CD8-positive, alpha-beta memory T cell (primary cell): ENCODE measurements around the gene ZP1. TPM values are rescaled to one million over a fixed set of nuclear protein-coding genes. Genes with fewer than 3 reads are reported as not detected.

Experiments
- CTCF ChIA-PET: fragments of 350-600 bp; sonication (Branson Sonifier 250); formaldehyde crosslinking; loops from one replicate; lab custom pipeline; 2021; ENCODE audit warnings: antibody characterized with exemption; lab: Charles Lee
- POLR2A ChIA-PET: fragments of 350-600 bp; sonication (Branson Sonifier 250); formaldehyde crosslinking; loops from one replicate; lab custom pipeline; 2021; ENCODE audit warnings: antibody characterized with exemption; lab: Charles Lee
- DNase-seq, 5 donors: peaks; one replicate each; pipeline versions ENCODE4 v3.0.0 to v3.0.0-alpha.2; 2020 to 2022; ENCODE audit warnings: mixed read lengths in 1 of 5
- H3K27ac ChIP-seq: one replicate; pipeline ENCODE4 v1.7.0; 2013; ENCODE audit warnings: low read depth, mild to moderate bottlenecking, low read length, moderate library complexity
- H3K27me3 ChIP-seq: 2 replicates; pipeline ENCODE4 v1.7.0; 2013; ENCODE audit warnings: low read length, mild to moderate bottlenecking; ENCODE audit not compliant: insufficient read depth, poor library complexity, severe bottlenecking
- H3K36me3 ChIP-seq: 2 replicates; pipeline ENCODE4 v1.7.0; 2013; ENCODE audit warnings: mild to moderate bottlenecking, low read length, moderate library complexity; ENCODE audit not compliant: insufficient read depth
- H3K4me1 ChIP-seq: 2 replicates; pipeline ENCODE4 v1.7.0; 2013; ENCODE audit warnings: mild to moderate bottlenecking, low read length, moderate library complexity; ENCODE audit not compliant: insufficient read depth
- H3K4me3 ChIP-seq: 2 replicates; pipeline ENCODE4 v1.7.0; 2013; ENCODE audit warnings: mild to moderate bottlenecking, low read length
- H3K9me3 ChIP-seq: 2 replicates; pipeline ENCODE4 v1.7.0; 2013; ENCODE audit warnings: mild to moderate bottlenecking, low read length
- H3K27ac Mint-ChIP-seq, 8 donors: one replicate each; pipeline ENCODE4 v1.8.0; 2020 to 2021; ENCODE audit warnings: mixed read lengths in 8 of 8, mild to moderate bottlenecking in 6 of 8, inconsistent platforms in 3 of 8, moderate library complexity in 3 of 8
- H3K27me3 Mint-ChIP-seq, 2 donors: one replicate each; pipeline ENCODE4 v1.8.0; 2020 to 2021; ENCODE audit warnings: mixed read lengths in 2 of 2, mild to moderate bottlenecking in 1 of 2, moderate library complexity in 1 of 2
- H3K36me3 Mint-ChIP-seq, 3 donors: one replicate each; pipeline ENCODE4 v1.8.0; 2020 to 2021; ENCODE audit warnings: mixed read lengths in 3 of 3, inconsistent platforms in 1 of 3, mild to moderate bottlenecking in 1 of 3
- H3K4me1 Mint-ChIP-seq, 3 donors: one replicate each; pipeline ENCODE4 v1.8.0; 2020 to 2021; ENCODE audit warnings: mixed read lengths in 3 of 3, inconsistent platforms in 1 of 3, mild to moderate bottlenecking in 1 of 3
- H3K4me3 Mint-ChIP-seq, 7 donors: one replicate each; pipeline ENCODE4 v1.8.0; 2020 to 2021; ENCODE audit warnings: mixed read lengths in 7 of 7, mild to moderate bottlenecking in 6 of 7, moderate library complexity in 4 of 7, inconsistent platforms in 2 of 7
- H3K9me3 Mint-ChIP-seq, 5 donors: one replicate each; pipeline ENCODE4 v1.8.0; 2020 to 2022; ENCODE audit warnings: mixed read lengths in 5 of 5, mild to moderate bottlenecking in 3 of 5, moderate library complexity in 2 of 5, inconsistent platforms in 1 of 5
- polyA plus RNA-seq: library from polyadenylated mRNA; unstranded; fragments of 300-500 nt; fragmentation: Illumina TruSeq; gene quantifications from one replicate; pipeline ENCODE4 v1.2.3, GENCODE V29; 2021
- total RNA-seq, 2 experiments: library from RNA; stranded (reverse); gene quantifications; one replicate each; pipeline ENCODE4 v1.2.3, GENCODE V29; 2021

Gene ZP1
- total and polyA plus RNA-seq, 3 experiments from 2014 or later = 0.22 TPM; not detected in 2

GRCh38 chr11:60891103-60891741, 23.9 kb downstream of the ZP1 start:
- Histone ChIP-seq H3K27ac (no peak overlapping the region), H3K4me1 (no peaks in the 10 kb centered on the region), H3K4me3 (no peak overlapping the region), H3K36me3 (peaks cover 15% of the 10 kb centered on the region), H3K9me3 (no peaks in the 10 kb centered on the region), H3K27me3 (no peaks in the 10 kb centered on the region)
- no peaks in the 10 kb centered on the region for H3K27me3 Mint-ChIP-seq
- CTCF ChIA-PET = interaction anchor here (0.9 to 4.9 kb wide), 2 partner anchors 24 to 60 kb away, joined by 3 to 64 read pairs; no protein-coding TSS in a partner anchor
- POLR2A ChIA-PET = no interaction called here
- H3K27ac Mint-ChIP-seq = no peak overlapping the region
- H3K9me3 Mint-ChIP-seq = no peaks in the 10 kb centered on the region
- peaks cover 0 to 8% (median 8%) of the 10 kb centered on the region in 3 donors for H3K4me1 Mint-ChIP-seq
- peaks cover 6 to 85% (median 18%) of the 10 kb centered on the region in 3 donors for H3K36me3 Mint-ChIP-seq
- no peak overlapping the region for H3K4me3 Mint-ChIP-seq
- no peak for DNase-seq

- Histone ChIP-seq H3K4me1 (no peaks in the 10 kb centered on the region), H3K9me3 (no peaks in the 10 kb centered on the region), H3K36me3 (peaks cover 53% of the 10 kb centered on the region), H3K27ac (no peak overlapping the region), H3K27me3 (no peaks in the 10 kb centered on the region), H3K4me3 (no peak overlapping the region)
- Mint-ChIP-seq H3K27ac (no peak overlapping the region), H3K4me3 (no peak overlapping the region), H3K9me3 (no peaks in the 10 kb centered on the region), H3K4me1 (peaks cover 0 to 6% (median 4%) of the 10 kb centered on the region in 3 donors), H3K36me3 (peaks cover 16 to 94% (median 18%) of the 10 kb centered on the region in 3 donors), H3K27me3 (no peaks in the 10 kb centered on the region)
- ChIA-PET CTCF (interaction anchor here (2.2 to 2.3 kb wide), 2 partner anchors 9 to 64 kb away, joined by 12 to 13 read pairs; no protein-coding TSS in a partner anchor), POLR2A (no interaction called here)
- no peak for DNase-seq
These were observed 28.3 kb downstream of the ZP1 start for GRCh38 chr11:60895687-60896086.

GRCh38 chr11:60897496-60897895, 30.2 kb downstream of the ZP1 start:
- DNase-seq = no peak
- no peaks in the 10 kb centered on the region for H3K27me3 Mint-ChIP-seq
- peak overlapping the region in 2 of 8 donors; percentile 57 to 75 for H3K27ac Mint-ChIP-seq
- Histone ChIP-seq H3K4me3 (no peak overlapping the region), H3K36me3 (peaks cover 70% of the 10 kb centered on the region), H3K27ac (no peak overlapping the region), H3K9me3 (no peaks in the 10 kb centered on the region), H3K4me1 (no peaks in the 10 kb centered on the region), H3K27me3 (no peaks in the 10 kb centered on the region)
- CTCF ChIA-PET = interaction anchor here (1.2 to 6.0 kb wide), 2 partner anchors 10 to 256 kb away, joined by 3 to 32 read pairs; no protein-coding TSS in a partner anchor
- H3K36me3 Mint-ChIP-seq = peaks cover 16 to 96% (median 20%) of the 10 kb centered on the region in 3 donors
- POLR2A ChIA-PET = no interaction called here
- H3K4me3 Mint-ChIP-seq = no peak overlapping the region
- peaks cover 0 to 5% (median 2%) of the 10 kb centered on the region in 3 donors for H3K4me1 Mint-ChIP-seq
- H3K9me3 Mint-ChIP-seq = no peaks in the 10 kb centered on the region

GRCh38 chr11:60899046-60899936, 31.9 kb downstream of the ZP1 start:
- ChIA-PET CTCF (interaction anchor here (0.6 to 6.0 kb wide), 16 partner anchors 9 to 288 kb away, joined by 3 to 32 read pairs (median 4); partner anchors contain the start of genes TMEM109 and TMEM132A), POLR2A (interaction anchor here (0.8 kb wide), 1 partner anchor 14 kb away, joined by 6 read pairs; the partner anchor contains the start of gene TMEM109)
- Mint-ChIP-seq H3K36me3 (peaks cover 15 to 97% (median 22%) of the 10 kb centered on the region in 3 donors), H3K27ac (peak overlapping the region in 5 of 8 donors; percentile 23 to 61 (median 38)), H3K27me3 (no peaks in the 10 kb centered on the region), H3K4me3 (peak overlapping the region in 1 of 7 donors; percentile 15), H3K9me3 (no peaks in the 10 kb centered on the region), H3K4me1 (peaks cover 9 to 21% (median 10%) of the 10 kb centered on the region in 3 donors)
- Histone ChIP-seq H3K27me3 (no peaks in the 10 kb centered on the region), H3K9me3 (no peaks in the 10 kb centered on the region), H3K27ac (no peak overlapping the region), H3K36me3 (peaks cover 81% of the 10 kb centered on the region), H3K4me1 (peaks cover 8% of the 10 kb centered on the region), H3K4me3 (no peak overlapping the region)
- DNase-seq = peak in 4 of 5 donors; percentile 10 to 56 (median 36)

- no peaks in the 10 kb centered on the region for H3K27me3 ChIP-seq
- Mint-ChIP-seq H3K4me3 (peak overlapping the region in 1 of 7 donors; percentile 27), H3K9me3 (no peaks in the 10 kb centered on the region), H3K4me1 (peaks cover 15 to 28% (median 16%) of the 10 kb centered on the region in 3 donors), H3K27ac (peak overlapping the region in 3 of 8 donors; percentile 48 to 81 (median 61)), H3K27me3 (no peaks in the 10 kb centered on the region), H3K36me3 (peaks cover 12 to 92% (median 22%) of the 10 kb centered on the region in 3 donors)
- ChIA-PET CTCF (interaction anchor here (0.6 to 6.0 kb wide), 15 partner anchors 12 to 288 kb away, joined by 3 to 32 read pairs (median 4); partner anchors contain the start of genes TMEM109 and TMEM132A), POLR2A (interaction anchor here (0.8 kb wide), 1 partner anchor 14 kb away, joined by 6 read pairs; the partner anchor contains the start of gene TMEM109)
- H3K4me3 ChIP-seq = no peak overlapping the region
- H3K27ac ChIP-seq = no peak overlapping the region
- no peaks in the 10 kb centered on the region for H3K9me3 ChIP-seq
- H3K4me1 ChIP-seq = peaks cover 15% of the 10 kb centered on the region
- DNase-seq = no peak
- peaks cover 78% of the 10 kb centered on the region for H3K36me3 ChIP-seq
These were observed 32.6 kb downstream of the ZP1 start for GRCh38 chr11:60899977-60900376.

- CTCF ChIA-PET = interaction anchor here (1.3 to 6.0 kb wide), 11 partner anchors 11 to 212 kb away, joined by 3 to 32 read pairs (median 4); partner anchors contain the start of gene TMEM109
- Mint-ChIP-seq H3K36me3 (peaks cover 12 to 89% (median 22%) of the 10 kb centered on the region in 3 donors), H3K27me3 (no peaks in the 10 kb centered on the region), H3K4me3 (peak overlapping the region in 1 of 7 donors; percentile 27), H3K4me1 (peaks cover 22 to 37% (median 23%) of the 10 kb centered on the region in 3 donors), H3K9me3 (no peaks in the 10 kb centered on the region), H3K27ac (peak overlapping the region in 3 of 8 donors; percentile 48 to 88 (median 48))
- Histone ChIP-seq H3K4me1 (peaks cover 22% of the 10 kb centered on the region), H3K27me3 (no peaks in the 10 kb centered on the region), H3K9me3 (no peaks in the 10 kb centered on the region), H3K4me3 (no peak overlapping the region), H3K36me3 (peaks cover 70% of the 10 kb centered on the region), H3K27ac (no peak overlapping the region)
- POLR2A ChIA-PET = no interaction called here
- no peak for DNase-seq
These were observed 33.5 kb downstream of the ZP1 start for GRCh38 chr11:60900673-60901404.

GRCh38 chr11:60902625-60903024, 35.3 kb downstream of the ZP1 start:
- DNase-seq = no peak
- ChIA-PET POLR2A (no interaction called here), CTCF (interaction anchor here (1.4 to 6.0 kb wide), 6 partner anchors 8 to 71 kb away, joined by 4 to 51 read pairs (median 25); partner anchors contain the start of gene TMEM109)
- H3K36me3 ChIP-seq = peaks cover 55% of the 10 kb centered on the region
- no peak overlapping the region for H3K27ac ChIP-seq
- peaks cover 8 to 78% (median 17%) of the 10 kb centered on the region in 3 donors for H3K36me3 Mint-ChIP-seq
- H3K4me1 ChIP-seq = peaks cover 28% of the 10 kb centered on the region
- H3K4me3 ChIP-seq = no peak overlapping the region
- no peaks in the 10 kb centered on the region for H3K27me3 ChIP-seq
- H3K27ac Mint-ChIP-seq = peak overlapping the region in 3 of 8 donors; percentile 10 to 68 (median 29)
- H3K9me3 Mint-ChIP-seq = no peaks in the 10 kb centered on the region
- no peaks in the 10 kb centered on the region for H3K9me3 ChIP-seq
- peaks cover 32 to 47% (median 33%) of the 10 kb centered on the region in 3 donors for H3K4me1 Mint-ChIP-seq
- no peaks in the 10 kb centered on the region for H3K27me3 Mint-ChIP-seq
- H3K4me3 Mint-ChIP-seq = peak overlapping the region in 2 of 7 donors; percentile 19 to 77
